ENCODE data around the gene ATP11A.
"Not testable (repeated sequence)": the region's sequence is repeated elsewhere in the genome, so short reads cannot be mapped to it uniquely, and the experiment has no call there.

ATP11A gene

DNA sequence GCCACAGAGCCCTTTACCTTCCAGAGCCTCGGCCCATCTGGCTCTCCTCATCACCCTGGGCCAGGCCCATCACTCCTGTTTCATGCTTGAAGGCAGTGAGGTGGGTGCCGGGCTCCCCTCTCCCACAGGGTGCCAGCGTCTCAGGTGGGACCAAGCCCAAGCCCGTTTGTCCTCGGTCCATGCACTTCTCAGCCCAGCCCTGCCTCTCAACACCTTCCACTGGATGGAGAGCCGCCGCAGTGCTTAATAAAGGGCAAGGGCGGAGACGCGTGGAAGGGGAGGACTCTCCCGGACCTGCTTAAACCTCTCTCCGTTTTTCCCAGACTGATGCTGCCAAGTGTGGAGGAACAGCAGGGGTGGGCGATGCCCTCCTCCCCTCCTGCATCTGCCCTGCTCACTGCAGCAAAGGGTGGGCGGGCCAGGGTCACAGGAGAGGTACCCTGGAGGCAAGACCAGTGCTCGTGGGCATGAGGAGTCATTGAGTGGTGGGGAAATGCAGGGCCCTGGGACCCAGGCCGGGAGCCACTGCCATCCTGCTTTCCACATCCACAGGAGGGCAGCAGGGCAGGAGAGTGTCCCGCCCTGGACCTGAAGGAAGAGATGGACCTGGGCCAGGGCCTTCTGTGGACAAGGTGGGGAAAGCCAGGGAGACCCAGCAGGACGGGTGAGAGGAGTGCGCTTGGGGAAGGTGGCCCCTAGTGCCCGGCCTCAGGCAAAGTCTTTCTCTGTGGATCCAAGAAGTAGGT, 9.7 kb upstream of the ATP11A start:
- no peaks in the 10 kb centered on the region for H3K36me3 Mint-ChIP-seq
- peak overlapping the region; percentile 25 for H3K27ac Mint-ChIP-seq

DNA sequence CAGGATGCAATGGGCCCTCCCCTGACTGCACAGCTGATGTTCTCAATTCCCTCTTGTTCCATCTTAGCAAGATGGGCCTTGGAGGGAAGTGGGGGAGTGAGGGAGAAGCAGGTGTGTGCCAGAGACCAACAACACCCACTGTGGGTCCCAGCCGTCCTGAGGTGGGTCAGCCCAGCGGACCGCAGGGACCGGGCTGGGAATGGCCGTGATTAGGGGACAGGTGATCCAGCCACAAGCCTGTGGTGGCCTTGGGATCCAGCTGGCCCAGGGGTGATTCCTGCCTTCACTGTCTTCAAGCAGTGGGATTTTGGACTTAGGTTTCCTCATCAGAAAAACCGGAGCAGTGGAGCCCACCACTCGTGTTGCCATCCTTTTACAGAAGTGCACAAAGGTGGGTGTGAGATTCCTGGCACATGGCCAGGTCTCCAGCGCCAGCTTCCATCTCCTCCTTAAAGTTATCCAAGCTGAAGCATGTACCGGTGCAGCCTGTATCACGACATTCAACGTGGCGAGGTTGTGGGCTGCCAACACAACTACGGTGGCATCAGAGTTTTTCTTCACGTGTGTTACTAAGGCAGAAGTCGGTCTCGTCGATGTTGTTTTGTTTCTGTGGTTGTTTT, 9.0 kb upstream of the ATP11A start:
- Mint-ChIP-seq H3K9me3 (no peaks in the 10 kb centered on the region), H3K4me3 (no peak overlapping the region), H3K36me3 (no peaks in the 10 kb centered on the region), H3K4me1 (no peaks in the 10 kb centered on the region), H3K27ac (no peak overlapping the region), H3K27me3 (peaks cover 10 to 21% of the 10 kb centered on the region in 2 donors)
- ATAC-seq (replicated peaks) (no peak), DNase-seq (no peak)

More for the DNA sequence above, 9.7 kb upstream of the ATP11A start:
- Mint-ChIP-seq H3K4me3 (no peak overlapping the region), H3K27me3 (peaks cover 11 to 22% of the 10 kb centered on the region in 2 donors), H3K4me1 (no peaks in the 10 kb centered on the region), H3K9me3 (no peaks in the 10 kb centered on the region)
- ATAC-seq (replicated peaks) = no peak
- no peak for DNase-seq

DNA sequence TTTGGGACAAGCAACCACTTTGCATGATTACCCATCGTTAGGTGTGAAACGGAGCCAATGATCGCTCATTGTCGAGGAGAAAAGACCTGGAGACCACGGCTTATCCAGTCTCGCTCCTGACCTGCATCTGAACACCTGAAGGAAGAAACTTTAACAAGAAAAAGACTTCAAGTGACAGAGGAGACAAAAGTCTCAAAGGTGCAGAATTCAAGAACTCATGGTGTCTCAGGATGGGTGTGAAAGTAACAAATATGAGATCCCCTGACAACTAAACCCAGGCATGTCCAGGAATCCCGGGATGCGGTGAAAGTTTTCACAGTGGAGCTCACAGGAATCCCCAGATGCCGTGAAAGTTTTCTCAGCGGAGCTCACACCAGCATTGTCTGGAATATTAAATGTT, 6.3 kb upstream of the ATP11A start:
- Mint-ChIP-seq H3K36me3 (peaks cover 0 to 9% of the 10 kb centered on the region in 2 donors), H3K27me3 (peaks cover 0 to 4% of the 10 kb centered on the region in 2 donors), H3K27ac (no peak overlapping the region), H3K9me3 (no peaks in the 10 kb centered on the region), H3K4me3 (no peak overlapping the region), H3K4me1 (peaks cover 5 to 6% of the 10 kb centered on the region in 2 donors)
- ATAC-seq (replicated peaks) (no peak), DNase-seq (no peak)

DNA sequence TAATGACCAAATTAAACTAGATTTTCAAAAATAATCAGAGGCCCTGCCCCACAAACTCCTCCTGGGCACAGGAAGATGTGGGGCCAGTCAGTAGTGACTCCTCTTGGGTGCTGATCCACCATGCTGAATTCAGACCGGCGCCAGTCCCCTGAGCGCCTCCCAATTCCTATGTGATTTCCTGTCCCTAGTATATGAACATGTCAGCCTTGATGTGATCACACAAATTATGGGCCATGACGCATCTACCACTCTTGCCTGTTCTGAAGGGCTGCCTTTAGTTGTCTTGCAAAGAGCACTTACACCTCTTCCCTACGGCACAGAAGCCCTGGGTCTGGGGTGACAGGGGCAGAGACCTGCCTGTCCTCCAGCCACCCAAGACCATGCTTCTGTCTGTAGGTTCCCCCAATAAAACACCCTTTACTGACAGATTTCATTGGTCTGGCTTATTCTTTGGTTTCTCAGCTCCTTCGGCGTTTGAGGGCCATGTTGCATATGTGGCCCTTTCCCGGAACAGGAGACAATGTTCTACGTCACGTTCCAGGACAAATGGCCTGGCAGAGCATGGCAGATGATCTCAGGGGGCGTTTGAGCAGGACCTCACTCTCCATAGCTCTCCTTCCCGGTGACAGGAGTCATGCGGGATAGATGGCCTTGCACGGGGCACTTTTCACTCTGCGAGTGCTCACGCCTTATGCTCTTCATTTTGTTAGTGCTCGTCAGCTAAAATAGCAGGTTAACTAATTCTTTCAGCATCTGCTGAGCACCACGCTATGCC, 5.6 kb upstream of the ATP11A start:
- peaks cover 0 to 10% of the 10 kb centered on the region in 2 donors for H3K36me3 Mint-ChIP-seq
- H3K9me3 Mint-ChIP-seq = no peaks in the 10 kb centered on the region
- H3K27ac Mint-ChIP-seq = no peak overlapping the region
- ATAC-seq (replicated peaks) (no peak), DNase-seq (no peak)
- peaks cover 11 to 12% of the 10 kb centered on the region in 2 donors for H3K4me1 Mint-ChIP-seq
- H3K4me3 Mint-ChIP-seq = no peak overlapping the region
- no peaks in the 10 kb centered on the region for H3K27me3 Mint-ChIP-seq

DNA sequence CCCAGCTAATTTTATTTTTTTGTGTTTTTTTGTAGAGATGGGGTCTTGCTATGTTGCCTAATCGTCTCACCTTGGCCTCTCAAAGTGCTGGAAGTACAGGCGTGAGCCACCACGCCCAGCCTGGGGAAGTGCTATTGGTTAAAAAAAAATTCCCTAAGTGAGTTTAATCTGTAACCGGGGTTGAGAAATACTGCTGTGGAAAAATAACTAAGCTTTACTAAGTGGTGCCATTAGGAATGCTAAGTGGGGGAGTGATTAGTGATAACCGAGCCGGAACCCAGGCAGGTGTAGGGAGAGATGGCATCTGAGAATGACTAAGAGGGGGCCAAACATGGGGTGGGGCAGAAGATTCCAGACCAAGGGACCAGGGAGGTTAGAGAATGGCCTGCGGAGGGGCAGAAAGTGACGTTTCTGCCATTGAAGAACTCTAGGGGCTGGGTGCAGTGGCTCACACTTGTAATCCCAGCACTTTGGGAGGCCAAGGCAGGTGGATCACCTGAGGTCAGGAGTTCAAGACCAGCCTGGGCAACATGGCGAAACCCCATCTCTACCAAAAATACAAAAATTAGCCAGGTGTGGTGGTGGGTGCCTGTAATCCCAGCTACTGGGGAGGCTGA, 4.5 kb upstream of the ATP11A start:
- not testable (repeated sequence) for H3K9me3 Mint-ChIP-seq; H3K4me3 Mint-ChIP-seq; H3K27ac Mint-ChIP-seq; H3K27me3 Mint-ChIP-seq; ATAC-seq (replicated peaks); DNase-seq
- H3K4me1 Mint-ChIP-seq = peaks cover 12 to 13% of the 10 kb centered on the region in 2 donors
- peaks cover 0 to 10% of the 10 kb centered on the region in 2 donors for H3K36me3 Mint-ChIP-seq

DNA sequence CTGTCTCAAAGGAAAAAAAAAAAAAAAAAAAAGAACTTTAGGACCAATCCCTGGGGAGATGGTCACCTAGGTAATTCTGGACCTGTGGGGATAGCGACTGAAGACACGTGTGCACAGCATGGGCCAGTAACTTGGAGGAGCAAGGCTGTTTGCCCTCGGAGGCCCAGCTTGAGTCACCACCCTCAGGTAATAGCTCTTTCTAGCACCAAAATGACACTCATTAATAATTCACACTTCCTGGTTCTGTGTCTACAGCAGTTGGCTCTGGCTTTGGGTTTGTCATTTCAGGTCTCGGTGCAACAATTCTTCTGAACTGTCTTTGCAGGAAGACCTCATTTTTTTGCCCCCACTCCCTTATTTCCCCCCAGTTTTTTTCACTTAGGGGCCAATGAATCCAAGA, 3.9 kb upstream of the ATP11A start:
- no peak overlapping the region for H3K27ac Mint-ChIP-seq

DNA sequence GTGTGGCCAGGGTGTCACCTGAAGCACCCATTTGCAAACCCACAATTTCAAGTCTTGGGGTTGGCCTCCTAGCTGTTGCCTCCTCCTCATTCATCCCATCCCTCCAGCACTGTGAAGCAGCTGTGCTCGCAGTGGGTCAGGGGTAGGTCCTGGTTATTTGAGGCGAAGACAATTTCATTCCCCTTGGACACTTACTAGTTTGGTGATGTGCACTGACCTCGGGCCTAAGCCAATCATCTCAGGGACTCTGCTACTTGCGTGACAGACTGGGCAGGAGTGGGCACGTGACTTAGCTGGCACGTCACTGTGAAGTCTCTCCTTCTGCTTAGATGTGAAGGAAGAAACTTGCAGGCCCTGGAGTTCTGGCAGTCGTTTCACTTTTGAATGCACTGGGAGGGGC, 3.5 kb upstream of the ATP11A start:
- H3K36me3 Mint-ChIP-seq = peaks cover 0 to 10% of the 10 kb centered on the region in 2 donors
- no peaks in the 10 kb centered on the region for H3K9me3 Mint-ChIP-seq
- no peak overlapping the region for H3K27ac Mint-ChIP-seq
- peaks cover 12 to 21% of the 10 kb centered on the region in 2 donors for H3K4me1 Mint-ChIP-seq
- no peak overlapping the region for H3K4me3 Mint-ChIP-seq
- H3K27me3 Mint-ChIP-seq = no peaks in the 10 kb centered on the region
- no peak for ATAC-seq (replicated peaks)
- DNase-seq = no peak

More for the DNA sequence above, 3.9 kb upstream of the ATP11A start:
- H3K4me3 Mint-ChIP-seq = no peak overlapping the region
- no peak for ATAC-seq (replicated peaks)
- peaks cover 0 to 10% of the 10 kb centered on the region in 2 donors for H3K36me3 Mint-ChIP-seq
- no peaks in the 10 kb centered on the region for H3K9me3 Mint-ChIP-seq
- DNase-seq = no peak
- no peaks in the 10 kb centered on the region for H3K27me3 Mint-ChIP-seq
- H3K4me1 Mint-ChIP-seq = peaks cover 12 to 16% of the 10 kb centered on the region in 2 donors

DNA sequence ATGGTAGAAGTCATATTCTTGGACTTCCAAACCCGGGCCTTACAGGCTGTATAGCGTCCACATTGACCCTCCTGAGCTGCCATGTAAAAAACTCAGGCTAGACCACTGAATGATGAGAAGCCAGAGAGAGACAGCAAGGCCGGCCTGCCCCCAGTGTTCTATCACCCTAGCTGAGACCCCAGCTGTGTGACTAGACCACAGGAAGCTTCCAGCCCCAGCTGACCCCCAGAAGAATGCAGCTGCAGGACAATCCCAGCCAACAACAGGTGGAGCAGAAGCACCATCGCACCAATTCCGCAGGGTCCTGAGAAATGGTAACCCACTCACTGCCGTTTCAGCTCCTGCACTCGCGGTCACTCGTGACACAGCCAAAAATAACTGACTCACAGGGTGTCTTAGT, 2.9 kb upstream of the ATP11A start:
- Mint-ChIP-seq H3K36me3 (peaks cover 0 to 10% of the 10 kb centered on the region in 2 donors), H3K4me3 (no peak overlapping the region), H3K27me3 (no peaks in the 10 kb centered on the region), H3K9me3 (no peaks in the 10 kb centered on the region), H3K4me1 (peaks cover 17 to 27% of the 10 kb centered on the region in 2 donors), H3K27ac (no peak overlapping the region)
- DNase-seq (no peak), ATAC-seq (replicated peaks) (no peak)

DNA sequence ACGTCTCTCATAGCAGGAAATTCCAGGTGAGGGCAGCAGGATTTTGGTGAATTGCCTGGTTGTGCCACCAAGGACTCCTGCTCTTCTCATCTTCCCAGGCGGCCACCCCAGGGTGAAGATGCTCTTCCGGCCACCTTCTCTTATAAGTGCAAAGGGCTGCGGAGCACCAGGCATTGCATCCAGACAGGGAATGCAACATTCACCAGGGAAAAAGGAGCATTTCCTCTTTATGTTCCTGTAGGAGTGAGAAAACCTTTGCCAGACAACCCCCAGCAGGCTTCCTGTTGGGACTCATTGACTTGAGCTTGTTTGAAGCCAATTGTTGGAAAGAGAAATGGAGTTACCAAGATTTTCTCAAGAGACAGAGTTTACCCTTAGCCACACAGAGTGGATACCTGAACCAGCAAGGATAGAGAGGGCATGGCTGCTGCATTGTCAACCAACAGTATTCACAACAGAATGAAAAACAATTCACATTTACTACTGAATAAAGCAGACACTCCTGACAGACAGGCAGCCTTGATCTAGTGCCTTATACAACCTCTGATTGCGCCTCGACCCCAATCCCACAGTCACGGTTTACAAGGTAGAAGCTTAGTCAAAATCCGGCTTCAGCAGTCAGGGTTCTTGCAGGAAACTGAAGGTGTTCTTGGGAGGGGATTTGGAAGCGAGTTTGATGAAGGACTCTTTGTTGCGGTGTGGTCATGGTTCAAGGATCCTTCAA, 1.8 kb upstream of the ATP11A start:
- peaks cover 0 to 12% of the 10 kb centered on the region in 2 donors for H3K36me3 Mint-ChIP-seq
- no peaks in the 10 kb centered on the region for H3K27me3 Mint-ChIP-seq
- DNase-seq (no peak), ATAC-seq (replicated peaks) (no peak)
- peaks cover 22 to 37% of the 10 kb centered on the region in 2 donors for H3K4me1 Mint-ChIP-seq
- H3K4me3 Mint-ChIP-seq = peak overlapping the region; percentile 89 to 93
- no peaks in the 10 kb centered on the region for H3K9me3 Mint-ChIP-seq
- H3K27ac Mint-ChIP-seq = peak overlapping the region; percentile 94

DNA sequence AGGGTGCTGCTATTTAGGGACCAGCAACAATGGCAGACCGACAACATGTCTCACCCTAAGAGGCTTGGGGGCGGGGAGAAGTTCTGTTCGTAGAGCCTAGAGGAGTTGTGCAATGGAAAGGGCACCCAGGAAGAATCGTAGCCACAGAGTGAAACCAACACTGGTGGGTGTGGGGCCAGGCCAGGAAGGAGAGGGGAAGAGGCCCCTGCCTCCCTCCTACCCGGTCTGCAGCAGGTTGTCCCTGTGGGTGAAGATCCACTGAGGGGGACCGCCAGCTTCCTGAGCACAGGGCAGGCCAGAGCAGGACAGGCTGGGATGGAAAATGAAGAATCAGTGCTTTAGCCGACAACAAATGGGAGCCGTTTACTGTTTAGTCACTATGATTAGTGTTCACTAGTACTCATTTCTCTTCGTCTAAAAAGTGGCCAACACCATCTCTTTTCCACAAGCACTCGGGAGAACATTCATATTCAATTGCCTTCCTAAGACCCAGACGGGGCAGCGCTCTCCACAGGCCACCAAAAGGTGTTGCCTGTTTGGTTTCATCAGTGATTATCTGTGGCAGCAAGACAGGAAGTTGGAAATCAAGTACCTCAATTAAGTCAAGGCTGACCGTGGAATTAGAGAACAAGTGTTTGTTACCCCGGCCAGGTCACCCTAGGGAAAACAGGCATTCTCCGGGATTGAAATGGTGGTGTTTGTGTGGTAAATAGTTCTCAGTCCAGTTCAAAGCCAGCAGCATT, 1.1 kb upstream of the ATP11A start:
- ATAC-seq (replicated peaks) (peak in 1 of 2 donors; percentile 16), DNase-seq (peak; percentile 21)
- H3K27me3 Mint-ChIP-seq = no peaks in the 10 kb centered on the region
- H3K4me1 Mint-ChIP-seq = peaks cover 27 to 43% of the 10 kb centered on the region in 2 donors
- H3K27ac Mint-ChIP-seq = peak overlapping the region; percentile 94
- H3K36me3 Mint-ChIP-seq = peaks cover 0 to 16% of the 10 kb centered on the region in 2 donors
- H3K4me3 Mint-ChIP-seq = peak overlapping the region; percentile 89 to 93
- no peaks in the 10 kb centered on the region for H3K9me3 Mint-ChIP-seq

DNA sequence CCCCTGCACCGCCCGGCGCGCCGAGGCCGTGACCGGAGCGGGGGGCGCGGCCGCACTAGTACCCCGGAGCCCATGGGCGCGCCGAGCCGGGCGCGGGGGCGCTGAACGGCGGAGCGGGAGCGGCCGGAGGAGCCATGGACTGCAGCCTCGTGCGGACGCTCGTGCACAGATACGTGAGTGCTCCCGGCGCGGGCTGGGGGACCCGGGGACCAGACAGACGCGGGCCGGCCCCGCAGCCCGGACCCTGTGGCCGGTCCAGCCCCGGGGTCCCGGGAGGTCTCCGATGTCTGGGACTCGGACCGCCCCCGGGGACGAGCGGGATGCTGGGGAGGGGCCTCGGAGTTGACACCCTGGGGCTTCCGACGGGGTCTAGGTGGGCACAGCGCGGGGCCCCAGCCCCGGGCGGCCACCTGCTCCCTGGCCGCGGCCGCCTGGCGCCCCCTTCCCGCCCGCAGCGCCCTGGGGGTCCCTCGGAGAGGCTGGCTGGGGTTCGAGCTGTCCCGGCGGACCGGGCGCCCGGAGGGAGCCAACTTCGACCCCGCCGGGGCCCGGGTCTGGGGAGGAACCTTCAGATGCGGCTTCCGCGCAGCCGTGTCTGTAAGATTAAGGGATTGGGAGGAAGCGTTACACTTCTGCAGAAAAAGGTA, 568 bp downstream of the ATP11A start:
- no peaks in the 10 kb centered on the region for H3K27me3 Mint-ChIP-seq
- DNase-seq = peak; percentile 31
- H3K4me3 Mint-ChIP-seq = peak overlapping the region; percentile 86 to 93
- peaks cover 3 to 21% of the 10 kb centered on the region in 2 donors for H3K36me3 Mint-ChIP-seq
- H3K9me3 Mint-ChIP-seq = no peaks in the 10 kb centered on the region
- H3K27ac Mint-ChIP-seq = peak overlapping the region; percentile 56
- peaks cover 34 to 51% of the 10 kb centered on the region in 2 donors for H3K4me1 Mint-ChIP-seq
- ATAC-seq (replicated peaks) = peak; percentile 23 to 37

DNA sequence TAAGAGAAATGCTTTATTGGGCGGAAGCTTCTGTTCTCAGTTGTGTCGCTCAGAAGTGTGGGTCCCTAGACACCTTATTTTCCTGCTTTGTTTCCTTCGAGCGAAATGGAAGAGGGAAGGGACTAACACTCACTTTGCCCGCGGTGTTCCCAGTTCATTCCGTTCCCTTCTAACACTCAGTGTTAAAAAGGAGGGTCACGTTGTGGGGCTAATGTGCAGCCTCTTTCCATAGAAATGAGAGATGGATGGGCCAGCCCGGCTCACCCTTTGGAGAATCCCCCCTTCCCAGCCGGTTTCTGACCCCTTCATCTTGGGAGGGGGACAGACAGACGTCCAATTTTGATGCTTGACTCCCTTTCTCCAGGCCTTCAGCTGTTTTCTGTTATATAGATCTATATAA, 2.3 kb downstream of the ATP11A start:
- ATAC-seq (replicated peaks) = no peak
- Mint-ChIP-seq H3K36me3 (peaks cover 5 to 27% of the 10 kb centered on the region in 2 donors), H3K4me3 (peak overlapping the region; percentile 86 to 93), H3K27ac (no peak overlapping the region), H3K27me3 (no peaks in the 10 kb centered on the region), H3K4me1 (peaks cover 34 to 51% of the 10 kb centered on the region in 2 donors), H3K9me3 (no peaks in the 10 kb centered on the region)
- no peak for DNase-seq

DNA sequence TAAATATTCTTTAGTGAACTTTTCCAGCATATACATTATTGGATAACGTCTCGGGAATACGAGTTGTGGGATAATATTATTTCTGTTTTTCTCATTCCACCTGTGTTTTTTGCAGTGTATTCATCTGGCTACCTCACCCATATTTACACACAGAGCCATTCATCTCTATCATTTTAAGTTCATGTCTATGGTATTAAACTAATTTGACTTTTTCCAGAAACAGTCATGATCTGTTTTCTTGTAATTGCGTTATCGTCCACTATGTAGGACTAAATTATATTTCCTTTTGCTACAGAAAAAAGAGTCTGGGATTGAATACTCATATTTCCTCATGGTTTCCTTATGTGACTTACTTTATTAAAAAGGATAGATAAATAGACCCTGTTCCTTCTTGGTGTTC, 2.7 kb downstream of the ATP11A start:
- Mint-ChIP-seq H3K27ac (no peak overlapping the region), H3K4me3 (no peak overlapping the region), H3K9me3 (no peaks in the 10 kb centered on the region), H3K4me1 (peaks cover 34 to 51% of the 10 kb centered on the region in 2 donors), H3K27me3 (no peaks in the 10 kb centered on the region), H3K36me3 (peaks cover 5 to 24% of the 10 kb centered on the region in 2 donors)
- DNase-seq (no peak), ATAC-seq (replicated peaks) (no peak)
